Colonic mucosa (tissue), 4 donors: ENCODE results near the gene BLTP3A. TPM values are rescaled to one million over a fixed set of nuclear protein-coding genes. Genes with fewer than 3 reads are reported as not detected.
"Not testable (repeated sequence)": the region's sequence is repeated elsewhere in the genome, so short reads cannot be mapped to it uniquely, and the experiment has no call there.

ENCODE experiments used
- DNase-seq: peaks from one replicate; pipeline ENCODE4 v3.0.0-alpha.2; 2020
- H3K27ac ChIP-seq: fragments of 200-600 bp; one replicate; pipeline ENCODE4 v1.8.0; 2021
- H3K27me3 ChIP-seq: fragments of 200-600 bp; one replicate; pipeline ENCODE4 v1.8.0; 2021
- H3K36me3 ChIP-seq: fragments of 200-600 bp; one replicate; pipeline ENCODE4 v1.8.0; 2021
- H3K4me1 ChIP-seq: fragments of 200-600 bp; one replicate; pipeline ENCODE4 v1.8.0; 2021; ENCODE audit warnings: mild to moderate bottlenecking
- H3K4me3 ChIP-seq: fragments of 200-600 bp; one replicate; pipeline ENCODE4 v1.8.0; 2021
- H3K9ac ChIP-seq, 2 donors: one replicate each; pipeline ENCODE4 v1.7.0; 2013; ENCODE audit warnings: control low read depth in 2 of 2, low read depth in 2 of 2, low read length in 2 of 2
- H3K9me3 ChIP-seq: fragments of 200-600 bp; one replicate; pipeline ENCODE4 v1.8.0; 2021
- CTCF ChIP-seq: fragments of 200-600 bp; IDR thresholded peaks from one replicate; pipeline ENCODE4 v1.8.0; 2022; ENCODE audit warnings: antibody characterized with exemption, mild to moderate bottlenecking
- intact Hi-C: fragments of 100-400 bp; cut with DNase I; formaldehyde crosslinking; loops from one replicate; pipeline ENCODE4 v1.14.1; 2022
- total RNA-seq, 2 donors: library from RNA; stranded (reverse); fragmentation: NEBNext Ultra II Directional in 1 of 2; extraction: Animal tissue kit (Norgen Biotek cat#: 25700) in 1 of 2; gene quantifications; one replicate each; pipeline ENCODE4 v1.2.1, GENCODE V29; 2021
- donor health status: healthy.
- donor health status: DM: no; HTN: no; CAD: no.
- donor health status: DM: no; HTN: no; CAD: no.

BLTP3A gene
- total RNA-seq, 2 donors from 2014 or later: 7.6 to 11.1 TPM

DNA sequence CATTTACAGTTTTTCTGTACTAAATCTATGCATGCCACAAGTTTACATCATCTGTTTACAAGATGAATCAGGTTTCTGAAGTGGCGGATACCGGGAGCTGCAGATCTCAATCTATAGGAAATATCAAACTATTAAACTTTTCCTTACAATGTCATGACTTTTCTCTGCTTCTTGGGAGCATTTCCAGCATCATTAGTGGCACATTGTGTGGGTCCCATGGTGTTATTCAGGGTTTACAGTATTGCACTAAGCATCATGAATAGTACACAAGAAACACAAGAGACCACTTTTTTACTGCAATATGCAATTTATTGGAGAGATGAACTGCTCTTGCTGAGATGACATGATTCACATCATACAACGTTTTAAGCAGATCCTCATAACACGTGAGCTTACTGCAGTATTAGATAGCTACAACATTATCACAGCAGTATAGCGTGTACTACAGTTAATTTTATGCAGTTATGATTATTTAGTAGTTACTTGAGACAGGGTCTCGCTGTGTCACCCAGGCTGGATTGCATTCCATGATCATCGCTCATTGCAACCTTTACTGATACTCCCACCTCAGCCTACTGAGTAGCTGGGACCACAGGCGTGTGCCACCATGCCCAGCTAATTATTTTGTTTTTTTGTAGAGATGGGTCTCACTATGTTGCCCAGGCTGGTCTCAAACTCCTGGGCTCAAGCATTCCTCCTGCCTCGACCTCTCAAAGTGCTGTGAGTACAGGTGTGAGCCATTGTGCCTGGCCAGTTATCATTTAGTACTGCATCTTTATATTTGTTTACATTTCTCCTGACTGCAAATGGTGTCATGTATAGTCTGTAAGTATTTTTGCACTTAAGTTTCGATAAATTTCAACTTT lies 18.4 kb downstream of the BLTP3A start:
- no peak overlapping the region for H3K27ac ChIP-seq
- H3K9ac ChIP-seq: no peak overlapping the region
- H3K4me1 ChIP-seq: no peaks in the 10 kb centered on the region
- no peak overlapping the region for H3K4me3 ChIP-seq
- no peak for DNase-seq
- no peak for TF ChIP-seq CTCF
- no peaks in the 10 kb centered on the region for H3K36me3 ChIP-seq
- intact Hi-C loops: no loop called here
- no peaks in the 10 kb centered on the region for H3K9me3 ChIP-seq
- H3K27me3 ChIP-seq: no peaks in the 10 kb centered on the region

DNA sequence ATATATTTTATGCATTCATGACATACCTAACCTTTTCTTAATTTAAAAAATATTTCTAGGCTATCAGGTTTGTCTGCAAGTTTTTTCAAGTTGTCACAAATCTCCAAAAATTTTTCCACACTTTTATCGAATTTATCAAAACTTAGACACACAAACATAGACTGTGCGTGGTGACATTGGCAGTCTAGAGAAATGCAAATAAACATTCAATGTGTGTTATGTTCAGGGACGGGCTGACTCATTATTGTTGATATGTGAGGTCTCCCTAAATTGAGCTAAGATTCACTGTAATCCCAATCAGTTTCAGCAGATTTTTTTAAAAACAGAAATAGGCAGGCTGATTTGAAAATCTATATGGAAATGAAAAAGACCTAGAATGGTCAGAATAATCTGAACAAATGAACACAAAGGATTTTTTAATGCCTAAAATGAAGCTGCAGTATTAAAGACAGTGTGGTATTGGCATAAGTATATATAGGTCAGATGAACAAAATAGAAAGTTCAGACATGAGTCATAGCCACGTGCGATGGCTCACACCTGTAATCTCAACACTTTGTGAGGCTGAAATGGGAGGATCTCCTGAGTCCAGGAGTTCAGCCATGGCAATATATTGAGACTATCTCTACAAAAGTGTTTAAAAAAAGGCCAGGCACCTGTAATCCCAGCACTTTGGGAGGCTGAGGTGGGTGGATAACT lies 19.2 kb downstream of the BLTP3A start:
- no peak for TF ChIP-seq CTCF
- peak; percentile 22 for DNase-seq
- H3K27ac ChIP-seq: no peak overlapping the region
- H3K36me3 ChIP-seq: no peaks in the 10 kb centered on the region
- intact Hi-C loops: no loop called here
- no peak overlapping the region for H3K9ac ChIP-seq
- H3K4me3 ChIP-seq: no peak overlapping the region
- no peaks in the 10 kb centered on the region for H3K9me3 ChIP-seq
- no peaks in the 10 kb centered on the region for H3K27me3 ChIP-seq
- no peaks in the 10 kb centered on the region for H3K4me1 ChIP-seq

DNA sequence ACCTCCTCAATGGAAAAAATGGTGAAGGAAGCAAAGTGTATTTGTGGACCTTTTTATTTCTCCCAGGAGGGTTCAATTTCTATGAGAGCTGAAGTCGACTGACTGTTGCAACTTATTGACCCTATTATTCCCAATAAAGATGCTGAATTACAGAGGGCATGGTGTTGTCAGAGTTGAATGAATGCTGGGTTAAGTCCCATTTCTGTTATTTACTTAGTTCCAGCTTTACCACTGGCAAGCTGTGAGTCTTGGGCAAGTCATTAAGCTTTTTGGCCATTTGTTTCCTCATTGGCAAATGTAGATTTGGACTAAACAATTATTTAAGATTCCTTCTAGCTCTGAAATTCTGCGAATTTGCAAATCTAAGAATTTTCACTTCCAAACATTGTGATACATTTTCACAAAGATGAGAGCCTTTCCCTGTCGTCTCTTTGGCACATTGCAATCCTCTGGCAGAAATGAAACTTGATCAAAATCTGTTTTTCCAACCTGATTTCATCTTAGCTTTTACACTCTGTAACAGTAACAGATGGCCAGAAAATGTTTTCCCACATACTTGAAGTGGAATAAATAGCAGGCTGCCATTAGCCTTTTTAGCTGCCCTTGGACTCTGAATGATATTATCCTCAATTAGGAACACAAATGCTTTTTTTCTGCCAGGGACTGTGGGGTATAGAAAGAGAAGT lies 21.3 kb downstream of the BLTP3A start:
- no peak for DNase-seq
- H3K4me1 ChIP-seq: no peaks in the 10 kb centered on the region
- H3K36me3 ChIP-seq: no peaks in the 10 kb centered on the region
- H3K9ac ChIP-seq: no peak overlapping the region
- H3K27me3 ChIP-seq: no peaks in the 10 kb centered on the region
- H3K9me3 ChIP-seq: no peaks in the 10 kb centered on the region
- TF ChIP-seq CTCF: no peak
- no peak overlapping the region for H3K27ac ChIP-seq
- no peak overlapping the region for H3K4me3 ChIP-seq
- intact Hi-C loops: no loop called here

- no peaks in the 10 kb centered on the region for H3K9me3 ChIP-seq
- H3K9ac ChIP-seq: no peak overlapping the region
- H3K4me1 ChIP-seq: no peaks in the 10 kb centered on the region
- intact Hi-C loops: no loop called here
- H3K36me3 ChIP-seq: no peaks in the 10 kb centered on the region
- no peak overlapping the region for H3K4me3 ChIP-seq
- no peak for DNase-seq
- H3K27ac ChIP-seq: no peak overlapping the region
- TF ChIP-seq CTCF: no peak
- H3K27me3 ChIP-seq: no peaks in the 10 kb centered on the region
Observed at GRCh38 chr6:34816635-34817301, 24.9 kb downstream of the BLTP3A start.

GRCh38 chr6:34817446-34817845 lies 25.6 kb downstream of the BLTP3A start:
- intact Hi-C loops: no loop called here
- Histone ChIP-seq H3K36me3 (no peaks in the 10 kb centered on the region), H3K27me3 (no peaks in the 10 kb centered on the region), H3K4me3 (no peak overlapping the region), H3K9me3 (no peaks in the 10 kb centered on the region), H3K27ac (no peak overlapping the region), H3K9ac (no peak overlapping the region), H3K4me1 (no peaks in the 10 kb centered on the region)
- no peak for DNase-seq
- no peak for TF ChIP-seq CTCF

DNA sequence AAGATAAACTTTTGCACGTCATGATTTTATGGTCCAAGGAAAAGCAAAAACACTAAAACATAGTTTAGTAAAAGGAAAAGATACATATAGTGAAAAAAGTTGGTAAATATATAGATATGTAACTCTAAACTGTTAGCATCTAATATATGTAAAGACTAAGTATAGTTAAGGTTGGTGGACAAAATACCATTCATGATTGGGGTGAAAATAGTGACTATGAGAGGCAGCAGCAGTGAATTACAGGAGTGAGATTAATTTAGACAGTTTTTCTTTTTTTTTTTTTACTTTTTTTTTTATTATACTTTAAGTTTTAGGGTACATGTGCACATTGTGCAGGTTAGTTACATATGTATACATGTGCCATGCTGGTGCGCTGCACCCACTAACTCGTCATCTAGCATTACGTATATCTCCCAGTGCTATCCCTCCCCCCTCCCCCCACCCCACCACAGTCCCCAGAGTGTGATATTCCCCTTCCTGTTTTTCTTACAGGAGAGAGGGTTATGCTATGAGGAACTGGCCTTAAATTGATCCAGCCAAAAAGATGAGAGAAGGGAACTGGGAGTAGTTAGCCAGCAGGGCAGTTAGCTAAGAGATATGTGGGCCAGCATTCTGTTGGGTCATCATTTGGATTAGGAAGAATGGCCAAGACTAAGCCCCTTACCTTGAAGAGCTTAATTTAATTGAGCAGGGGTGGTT lies 27.1 kb downstream of the BLTP3A start:
- DNase-seq, H3K27ac ChIP-seq, H3K36me3 ChIP-seq, H3K9me3 ChIP-seq, H3K27me3 ChIP-seq, H3K4me3 ChIP-seq, H3K9ac ChIP-seq, H3K4me1 ChIP-seq, intact Hi-C loops: not testable (repeated sequence)
